Activated T-cell treated with anti-CD3 and anti-CD28 coated beads, Interleukin-2, amount 50 U/mL, for 4 hours (primary cell): Measurements from ENCODE around the gene SRGAP1. TPM values are rescaled to one million over a fixed set of nuclear protein-coding genes. Genes with fewer than 3 reads are reported as not detected.

ENCODE experiments used
- ATAC-seq, 2 donors: fragments of 200-7000 bp; cut with Tn5 transposase; one replicate each; pipeline ENCODE4 v1.10.0; 2021
- DNase-seq: peaks from one replicate; pipeline ENCODE4 v3.0.0-alpha.2; 2020
- H3K27me3 Mint-ChIP-seq: one replicate; pipeline ENCODE4 v1.8.0; 2021; ENCODE audit warnings: low read depth, mixed read lengths
- H3K36me3 Mint-ChIP-seq: one replicate; pipeline ENCODE4 v1.8.0; 2022; ENCODE audit warnings: mixed read lengths; ENCODE audit not compliant: insufficient read depth
- H3K4me1 Mint-ChIP-seq: one replicate; pipeline ENCODE4 v1.8.0; 2021; ENCODE audit warnings: low read depth, mixed read lengths
- H3K4me3 Mint-ChIP-seq: one replicate; pipeline ENCODE4 v1.8.0; 2021; ENCODE audit warnings: mild to moderate bottlenecking, moderate library complexity, mixed read lengths
- H3K9me3 Mint-ChIP-seq: one replicate; pipeline ENCODE4 v1.8.0; 2021; ENCODE audit warnings: mixed read lengths
- total RNA-seq, 3 donors: library from RNA; stranded (reverse); gene quantifications; one replicate each; pipeline ENCODE4 v1.2.1, GENCODE V29; 2021

Gene SRGAP1
- under 1 TPM; 0.27 to 0.74 (median 0.33) TPM for total RNA-seq

DNA sequence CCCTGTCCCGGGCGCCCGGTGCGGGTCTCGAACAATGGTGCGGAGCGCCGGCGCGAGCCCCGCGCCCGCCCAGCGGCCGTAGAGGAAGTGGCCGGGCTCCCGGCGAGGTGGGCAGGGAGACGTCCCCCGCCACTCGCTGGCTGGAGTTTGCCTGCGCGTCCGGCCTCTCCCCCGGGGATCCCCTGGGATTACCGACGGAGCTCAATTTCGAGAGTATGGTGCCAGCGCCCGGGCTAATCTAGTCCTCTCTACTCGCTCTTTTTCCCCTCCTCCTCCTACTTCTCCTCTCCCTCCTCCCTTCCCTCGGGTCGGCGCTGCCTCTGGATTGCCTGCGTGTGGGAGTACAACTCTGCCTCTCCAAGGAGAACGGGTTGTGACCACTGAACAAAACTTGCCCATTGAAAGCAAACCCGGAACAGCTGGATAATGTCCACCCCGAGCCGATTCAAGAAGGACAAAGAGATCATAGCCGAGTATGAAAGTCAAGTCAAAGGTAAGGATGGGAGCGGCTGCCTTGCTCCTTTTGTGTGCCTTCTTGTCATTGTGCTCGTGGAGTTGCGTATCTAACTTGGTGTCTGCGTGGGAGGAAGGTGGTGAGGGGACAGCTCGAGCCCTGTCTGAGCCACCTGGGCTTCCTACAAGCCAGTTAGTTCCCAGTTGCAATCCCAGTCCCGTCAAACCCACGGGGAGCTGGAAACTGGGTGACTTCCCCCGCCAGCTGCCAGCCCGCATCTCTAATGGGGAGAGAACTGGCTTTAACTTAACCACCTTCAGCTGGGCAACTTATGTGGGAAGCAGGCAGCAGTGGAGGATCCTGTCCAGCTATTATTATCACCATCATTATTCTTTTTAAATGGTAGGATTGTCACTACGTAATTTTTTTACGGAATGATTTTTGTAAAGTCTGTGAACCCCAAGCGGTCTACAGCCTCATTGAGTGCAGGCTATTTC lies at the start of gene SRGAP1:
Gene SRGAP1, plus strand, starts transcription at position 310 of the 951 bp plus-strand sequence. Its CDS starts 117 bp downstream, at position 427.
- Mint-ChIP-seq H3K4me3 (peak within 1 kb of the TSS; percentile 91), H3K4me1 (peaks cover 9% of the 10 kb centered on the region), H3K36me3 (no peaks in the 10 kb centered on the region), H3K9me3 (no peaks in the 10 kb centered on the region), H3K27me3 (peaks cover 36% of the 10 kb centered on the region)
- ATAC-seq: peak; percentile 11 to 12
- DNase-seq: no peak

DNA sequence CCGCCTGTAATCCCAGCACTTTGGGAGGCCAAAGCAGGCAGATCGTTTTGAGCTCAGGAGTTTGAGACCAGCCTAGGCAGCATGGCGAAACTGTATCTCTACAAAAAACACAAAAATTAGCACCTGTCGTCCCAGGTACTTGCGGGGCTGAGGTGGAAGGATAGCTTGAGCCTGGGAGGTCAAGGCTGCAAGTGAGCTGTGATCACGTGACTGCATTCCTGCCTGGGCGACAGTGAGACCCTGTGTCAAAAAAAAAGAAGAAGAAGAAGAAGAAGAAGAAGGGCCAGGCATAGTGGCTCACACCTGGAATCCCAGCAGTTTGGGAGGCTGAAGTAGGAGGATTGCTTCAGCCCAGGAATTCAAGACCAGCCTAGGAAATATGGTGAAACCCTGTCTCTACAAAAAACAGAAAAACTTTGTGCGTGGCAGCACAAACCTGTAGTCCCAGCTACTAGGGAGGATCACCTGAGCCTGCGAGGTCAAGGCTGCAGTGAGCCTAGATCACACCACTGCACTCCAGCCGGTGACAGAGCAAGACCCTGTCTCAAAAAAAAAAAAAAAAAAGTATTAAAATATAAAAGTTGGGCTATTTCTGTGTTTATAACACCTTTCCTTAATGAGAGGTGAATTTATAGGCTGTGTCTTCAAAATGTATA lies 49.3 kb upstream of the SRGAP1 start:
- Mint-ChIP-seq H3K9me3 (no peaks in the 10 kb centered on the region), H3K4me3 (no peak overlapping the region), H3K36me3 (peaks cover 12% of the 10 kb centered on the region), H3K4me1 (no peaks in the 10 kb centered on the region), H3K27me3 (no peaks in the 10 kb centered on the region)
- ATAC-seq: no peak
- DNase-seq: no peak

DNA sequence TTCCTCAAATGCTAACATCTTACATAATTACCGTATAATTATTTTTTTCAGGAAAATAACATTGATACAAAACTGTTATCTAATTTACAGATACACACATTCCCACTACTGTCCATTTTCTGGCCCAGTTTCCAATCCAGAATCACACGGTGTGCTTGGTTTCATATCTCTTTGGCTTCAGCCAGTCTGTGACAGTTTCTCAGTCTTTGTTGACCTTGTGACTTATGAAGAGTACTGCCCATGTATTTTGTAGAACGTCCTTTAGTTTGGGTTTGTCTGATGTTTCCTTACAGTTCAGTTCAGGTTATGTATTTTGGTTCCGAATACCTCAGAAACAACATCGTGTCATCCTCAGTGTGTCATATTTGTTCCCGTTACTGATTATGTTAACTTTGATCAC lies 48.6 kb upstream of the SRGAP1 start:
- Mint-ChIP-seq H3K9me3 (no peaks in the 10 kb centered on the region), H3K4me1 (no peaks in the 10 kb centered on the region), H3K4me3 (no peak overlapping the region), H3K27me3 (no peaks in the 10 kb centered on the region), H3K36me3 (peaks cover 6% of the 10 kb centered on the region)
- no peak for DNase-seq
- no peak for ATAC-seq

DNA sequence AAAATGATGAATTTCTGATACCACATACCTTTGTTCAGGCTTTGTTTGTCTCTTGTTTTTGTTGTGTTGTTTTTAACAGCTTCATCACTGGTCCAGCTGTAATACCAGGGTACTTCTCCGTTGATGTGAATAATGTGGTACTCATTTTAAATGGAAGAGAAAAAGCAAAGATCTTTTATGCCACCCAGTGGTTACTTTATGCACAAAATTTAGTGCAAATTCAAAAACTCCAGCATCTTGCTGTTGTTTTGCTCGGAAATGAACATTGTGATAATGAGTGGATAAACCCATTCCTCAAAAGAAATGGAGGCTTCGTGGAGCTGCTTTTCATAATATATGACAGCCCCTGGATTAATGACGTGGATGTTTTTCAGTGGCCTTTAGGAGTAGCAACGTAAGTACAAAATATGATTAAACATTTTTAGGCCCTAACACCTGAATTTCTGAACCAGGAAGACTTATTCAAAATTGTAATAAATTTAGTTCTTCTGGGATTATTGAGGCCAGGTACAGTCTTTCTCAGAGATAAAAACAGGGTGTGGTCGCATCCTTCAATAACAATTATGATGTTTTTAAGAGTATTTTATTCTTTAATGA lies 42.4 kb upstream of the SRGAP1 start:
- DNase-seq: no peak
- H3K4me3 Mint-ChIP-seq: no peak overlapping the region
- H3K4me1 Mint-ChIP-seq: no peaks in the 10 kb centered on the region

DNA sequence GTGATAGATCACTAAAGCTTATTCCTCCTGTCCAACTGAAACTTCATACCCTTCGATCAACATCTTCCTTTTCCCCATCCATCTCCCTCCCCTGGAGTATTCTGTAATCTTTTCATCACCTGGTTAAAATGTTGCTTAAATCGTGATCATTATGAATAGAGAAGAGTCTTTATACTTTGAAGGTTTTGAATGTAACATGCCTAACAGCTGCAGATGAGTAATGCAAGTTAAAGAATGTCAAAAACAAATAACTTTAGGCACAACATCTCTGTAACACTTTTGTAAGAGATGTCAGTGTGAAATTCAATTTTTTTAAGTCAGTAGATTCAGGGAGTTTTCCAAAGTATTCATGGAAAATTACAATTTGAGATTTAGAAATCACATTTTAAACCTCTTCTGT lies 39.8 kb upstream of the SRGAP1 start:
- Mint-ChIP-seq H3K27me3 (no peaks in the 10 kb centered on the region), H3K9me3 (no peaks in the 10 kb centered on the region), H3K4me1 (no peaks in the 10 kb centered on the region), H3K4me3 (no peak overlapping the region), H3K36me3 (peaks cover 6% of the 10 kb centered on the region)
- DNase-seq (no peak), ATAC-seq (no peak)

More for the DNA sequence above, 42.4 kb upstream of the SRGAP1 start:
- no peaks in the 10 kb centered on the region for H3K27me3 Mint-ChIP-seq
- no peaks in the 10 kb centered on the region for H3K9me3 Mint-ChIP-seq
- ATAC-seq: no peak
- peaks cover 5% of the 10 kb centered on the region for H3K36me3 Mint-ChIP-seq

DNA sequence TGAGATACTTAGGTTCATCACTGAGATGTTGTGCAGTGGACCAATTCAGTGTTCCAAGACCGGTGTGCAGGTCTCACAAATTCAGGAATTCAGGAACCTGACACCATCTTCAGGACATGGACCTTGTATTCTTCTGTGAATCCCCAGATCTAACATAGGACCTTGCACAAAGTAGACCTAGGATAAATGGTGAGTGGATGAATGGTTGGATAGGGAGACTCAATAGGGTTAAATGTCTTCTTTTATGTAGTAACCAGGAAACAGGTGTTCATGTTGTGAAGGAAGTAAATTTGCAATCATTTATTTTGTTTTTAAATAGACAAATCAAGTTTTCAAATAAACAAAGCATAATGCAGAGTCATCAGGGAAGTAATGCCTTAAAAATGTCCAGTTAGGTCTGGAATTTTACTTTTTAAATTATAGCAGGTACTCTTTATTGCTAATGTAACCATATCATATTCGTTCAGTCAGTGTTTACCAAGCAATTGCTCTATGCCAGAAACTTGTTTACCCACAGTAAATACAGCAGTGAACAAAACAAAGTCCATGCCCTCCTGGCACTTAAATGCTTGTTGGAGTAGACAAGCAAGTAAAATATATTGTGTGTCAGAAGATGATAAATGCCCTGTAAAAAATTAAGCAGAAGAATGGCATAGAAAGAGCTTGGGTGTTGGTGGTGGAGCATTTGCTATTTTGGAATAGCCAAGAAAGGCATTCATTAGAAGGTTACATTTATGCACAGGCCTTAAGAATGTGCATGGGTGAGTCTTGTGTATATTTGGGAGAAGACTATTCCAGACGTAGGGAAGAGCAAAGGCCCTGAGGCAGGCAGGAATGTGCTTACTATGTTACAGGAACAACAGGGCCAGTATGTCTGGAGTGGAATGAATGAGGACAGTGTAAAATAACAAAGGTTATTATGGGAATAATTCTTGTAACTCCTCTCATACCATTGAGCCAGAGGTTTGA lies 38.5 kb upstream of the SRGAP1 start:
- Mint-ChIP-seq H3K4me1 (no peaks in the 10 kb centered on the region), H3K4me3 (no peak overlapping the region), H3K36me3 (peaks cover 6% of the 10 kb centered on the region), H3K27me3 (no peaks in the 10 kb centered on the region), H3K9me3 (no peaks in the 10 kb centered on the region)
- no peak for ATAC-seq
- DNase-seq: no peak

DNA sequence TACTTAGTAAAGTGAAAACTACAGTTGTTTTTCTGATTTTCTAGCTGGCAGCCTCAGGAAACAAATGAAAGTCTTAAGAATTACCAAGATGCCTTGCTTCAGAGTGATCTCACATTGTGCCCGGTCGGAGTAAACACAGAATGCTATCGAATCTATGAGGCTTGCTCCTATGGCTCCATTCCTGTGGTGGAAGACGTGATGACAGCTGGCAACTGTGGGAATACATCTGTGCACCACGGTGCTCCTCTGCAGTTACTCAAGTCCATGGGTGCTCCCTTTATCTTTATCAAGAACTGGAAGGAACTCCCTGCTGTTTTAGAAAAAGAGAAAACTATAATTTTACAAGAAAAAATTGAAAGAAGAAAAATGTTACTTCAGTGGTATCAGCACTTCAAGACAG lies 35.9 kb upstream of the SRGAP1 start:
- H3K9me3 Mint-ChIP-seq: no peaks in the 10 kb centered on the region
- H3K4me1 Mint-ChIP-seq: peaks cover 2% of the 10 kb centered on the region
- DNase-seq: no peak
- no peak overlapping the region for H3K4me3 Mint-ChIP-seq
- no peaks in the 10 kb centered on the region for H3K27me3 Mint-ChIP-seq
- no peak for ATAC-seq
- peaks cover 6% of the 10 kb centered on the region for H3K36me3 Mint-ChIP-seq

DNA sequence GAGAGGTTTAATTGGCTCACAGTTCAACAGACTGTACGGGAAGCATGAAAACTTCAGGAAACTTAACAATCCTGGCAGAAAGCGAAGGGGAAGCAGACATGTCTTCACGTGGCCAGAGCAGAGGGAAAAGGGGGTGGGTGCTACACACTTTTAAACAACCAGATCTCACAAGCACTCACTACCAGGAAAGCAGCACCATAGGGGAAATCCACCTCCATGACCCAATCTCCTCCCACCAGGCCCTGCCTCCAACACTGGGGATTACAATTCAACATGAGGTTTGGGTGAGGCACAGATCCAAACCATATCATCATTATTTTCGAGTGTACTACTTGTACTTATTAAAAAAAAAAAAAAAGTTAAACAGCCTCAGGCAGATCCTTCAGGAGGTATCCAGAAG lies 34.9 kb upstream of the SRGAP1 start:
- H3K27me3 Mint-ChIP-seq: no peaks in the 10 kb centered on the region
- ATAC-seq (no peak), DNase-seq (no peak)
- no peaks in the 10 kb centered on the region for H3K9me3 Mint-ChIP-seq
- no peak overlapping the region for H3K4me3 Mint-ChIP-seq
- peaks cover 6% of the 10 kb centered on the region for H3K36me3 Mint-ChIP-seq
- peaks cover 7% of the 10 kb centered on the region for H3K4me1 Mint-ChIP-seq

DNA sequence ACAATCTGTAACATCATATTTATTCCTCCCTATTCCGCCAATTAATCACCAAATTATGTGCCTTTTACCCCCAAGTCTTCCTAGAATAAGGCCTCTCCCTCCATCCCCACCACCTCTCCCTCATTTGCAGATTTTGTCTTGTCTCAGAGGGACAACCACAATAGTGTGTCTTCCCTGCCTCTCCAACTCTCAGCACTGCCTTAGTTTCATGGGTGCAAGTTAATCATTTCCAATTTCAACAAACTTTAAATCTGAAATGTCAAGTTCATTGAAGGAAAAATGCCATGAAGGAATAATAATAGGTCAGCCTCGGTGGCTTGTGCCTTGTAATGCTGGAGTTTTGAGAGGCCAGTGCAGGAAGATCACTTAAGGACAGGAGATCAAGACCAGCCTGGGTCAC lies 33.2 kb upstream of the SRGAP1 start:
- peaks cover 3% of the 10 kb centered on the region for H3K36me3 Mint-ChIP-seq
- no peak for DNase-seq
- no peaks in the 10 kb centered on the region for H3K9me3 Mint-ChIP-seq
- H3K4me1 Mint-ChIP-seq: peaks cover 19% of the 10 kb centered on the region
- H3K4me3 Mint-ChIP-seq: no peak overlapping the region
- no peaks in the 10 kb centered on the region for H3K27me3 Mint-ChIP-seq
- no peak for ATAC-seq

DNA sequence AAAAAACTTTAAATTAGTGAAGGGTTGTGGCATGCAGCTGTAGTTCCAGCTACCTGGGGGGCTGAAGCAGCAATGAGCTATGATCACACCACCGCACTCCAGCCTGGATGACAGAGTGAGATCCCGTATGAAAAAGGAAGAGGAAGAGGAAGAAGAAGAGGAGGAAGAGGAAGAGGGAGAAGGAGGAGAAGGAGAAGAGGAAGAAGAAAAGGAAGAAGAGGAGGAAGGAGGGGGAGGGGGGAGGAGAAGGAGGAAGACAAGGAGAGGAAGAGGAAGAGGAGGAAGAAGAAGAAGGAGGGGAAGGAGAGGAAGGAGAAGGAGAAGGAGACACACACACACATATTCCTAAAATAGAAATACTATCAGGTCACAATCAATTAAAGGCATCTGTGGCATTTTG lies 32.7 kb upstream of the SRGAP1 start:
- no peak for ATAC-seq
- H3K4me3 Mint-ChIP-seq: no peak overlapping the region
- H3K4me1 Mint-ChIP-seq: peaks cover 19% of the 10 kb centered on the region
- H3K27me3 Mint-ChIP-seq: no peaks in the 10 kb centered on the region
- DNase-seq: no peak
- H3K36me3 Mint-ChIP-seq: peaks cover 3% of the 10 kb centered on the region
- no peaks in the 10 kb centered on the region for H3K9me3 Mint-ChIP-seq

DNA sequence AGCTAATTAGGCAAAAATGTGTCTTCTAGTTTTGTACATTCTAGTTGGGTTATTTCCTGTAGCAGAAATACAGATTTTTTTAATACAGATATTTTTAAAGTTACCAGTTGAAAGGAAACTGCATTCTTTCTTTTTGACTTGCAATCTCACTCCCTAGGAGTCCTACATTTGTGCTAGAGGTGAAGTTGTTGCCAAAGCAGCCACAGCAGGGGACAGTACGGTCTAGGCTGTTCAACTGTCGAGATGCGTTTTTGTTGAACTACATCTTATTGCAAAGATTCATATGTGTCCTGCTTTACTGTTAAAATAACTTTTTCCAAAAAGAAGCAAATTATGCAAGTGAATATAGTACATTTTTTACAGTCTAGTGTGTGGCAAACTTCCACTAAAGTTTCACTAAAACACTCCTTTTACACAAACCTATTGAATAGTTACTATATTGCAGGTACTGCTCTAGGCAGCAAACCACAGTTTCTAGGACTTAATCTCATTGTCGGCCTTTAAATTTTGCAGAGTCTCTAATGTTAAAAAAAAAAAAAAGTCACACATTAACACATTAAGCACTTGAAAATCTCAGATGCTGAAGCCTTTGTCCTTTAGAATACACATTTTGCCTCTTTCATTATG lies 30.2 kb upstream of the SRGAP1 start:
- ATAC-seq (peak in 1 of 2 donors; percentile 38), DNase-seq (no peak)
- peaks cover 19% of the 10 kb centered on the region for H3K4me1 Mint-ChIP-seq
- no peak overlapping the region for H3K4me3 Mint-ChIP-seq
- H3K9me3 Mint-ChIP-seq: peaks cover 13% of the 10 kb centered on the region
- peaks cover under 1% of the 10 kb centered on the region for H3K36me3 Mint-ChIP-seq
- H3K27me3 Mint-ChIP-seq: no peaks in the 10 kb centered on the region

DNA sequence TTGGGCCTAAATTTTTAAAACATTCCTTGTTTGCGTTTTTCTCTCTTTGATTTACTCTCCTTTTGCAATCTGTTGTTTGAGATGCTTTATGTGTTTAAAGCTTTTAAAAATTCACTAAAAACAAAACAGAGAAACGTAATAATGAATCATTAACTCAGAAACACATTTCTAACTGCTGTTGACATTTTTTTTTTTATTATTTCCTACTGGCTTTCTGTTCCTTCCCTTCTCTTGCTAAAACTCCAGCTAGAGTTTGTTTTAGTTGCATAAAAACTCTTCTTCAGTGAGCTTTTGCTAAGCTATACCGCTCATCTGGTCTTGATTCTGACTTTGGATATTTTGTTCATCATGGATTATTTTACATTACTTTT lies 29.0 kb upstream of the SRGAP1 start:
- Mint-ChIP-seq H3K4me3 (no peak overlapping the region), H3K27me3 (peaks cover 4% of the 10 kb centered on the region), H3K4me1 (peaks cover 19% of the 10 kb centered on the region), H3K9me3 (peaks cover 20% of the 10 kb centered on the region), H3K36me3 (no peaks in the 10 kb centered on the region)
- ATAC-seq (no peak), DNase-seq (no peak)

DNA sequence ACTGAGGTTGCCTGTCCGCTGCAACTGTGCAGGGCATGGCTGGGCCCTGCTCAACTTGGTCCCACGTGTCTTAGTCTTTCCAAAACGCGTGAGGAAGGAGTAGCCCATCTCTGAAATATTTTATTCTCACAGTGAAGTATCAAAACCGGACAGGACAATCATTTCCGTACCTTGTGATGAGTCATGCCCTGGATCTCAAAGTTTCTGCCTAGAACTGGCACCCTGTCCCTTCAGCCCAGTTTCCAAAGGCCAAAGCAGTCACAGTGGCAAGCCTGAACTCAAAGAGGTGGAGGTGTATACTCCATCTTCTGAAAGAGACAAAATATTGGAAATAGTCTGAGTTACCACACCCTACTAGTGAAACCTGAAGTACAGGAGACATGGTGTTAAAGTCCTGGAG lies 28.5 kb upstream of the SRGAP1 start:
- no peak for ATAC-seq
- no peak overlapping the region for H3K4me3 Mint-ChIP-seq
- peaks cover 20% of the 10 kb centered on the region for H3K9me3 Mint-ChIP-seq
- H3K36me3 Mint-ChIP-seq: no peaks in the 10 kb centered on the region
- peaks cover 19% of the 10 kb centered on the region for H3K4me1 Mint-ChIP-seq
- DNase-seq: no peak
- H3K27me3 Mint-ChIP-seq: peaks cover 4% of the 10 kb centered on the region
